ENCODE measurements around the gene GRM5.
"Not testable (repeated sequence)": the region's sequence is repeated elsewhere in the genome, so short reads cannot be mapped to it uniquely, and the experiment has no call there.

DNA sequence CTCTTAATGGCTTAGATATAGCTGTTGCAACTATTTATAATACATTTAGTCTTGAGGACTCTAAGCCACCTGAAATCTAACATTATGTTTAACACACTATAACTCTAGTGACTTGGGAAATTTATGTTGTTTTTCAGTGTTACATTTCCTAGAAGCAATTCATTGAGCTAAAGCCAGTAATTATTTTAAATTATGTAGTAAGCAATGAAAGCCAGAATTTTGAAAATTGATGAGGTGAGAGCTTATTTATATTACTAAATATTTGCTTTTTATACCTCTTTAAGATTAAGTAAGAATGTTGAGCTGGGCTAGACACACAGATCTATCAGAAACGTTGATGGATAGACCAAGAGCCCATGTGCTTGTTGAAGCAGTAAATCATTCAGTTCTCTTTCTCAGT, 5.1 kb upstream of the GRM5 start:
- TF ChIP-seq, protein P1, sequence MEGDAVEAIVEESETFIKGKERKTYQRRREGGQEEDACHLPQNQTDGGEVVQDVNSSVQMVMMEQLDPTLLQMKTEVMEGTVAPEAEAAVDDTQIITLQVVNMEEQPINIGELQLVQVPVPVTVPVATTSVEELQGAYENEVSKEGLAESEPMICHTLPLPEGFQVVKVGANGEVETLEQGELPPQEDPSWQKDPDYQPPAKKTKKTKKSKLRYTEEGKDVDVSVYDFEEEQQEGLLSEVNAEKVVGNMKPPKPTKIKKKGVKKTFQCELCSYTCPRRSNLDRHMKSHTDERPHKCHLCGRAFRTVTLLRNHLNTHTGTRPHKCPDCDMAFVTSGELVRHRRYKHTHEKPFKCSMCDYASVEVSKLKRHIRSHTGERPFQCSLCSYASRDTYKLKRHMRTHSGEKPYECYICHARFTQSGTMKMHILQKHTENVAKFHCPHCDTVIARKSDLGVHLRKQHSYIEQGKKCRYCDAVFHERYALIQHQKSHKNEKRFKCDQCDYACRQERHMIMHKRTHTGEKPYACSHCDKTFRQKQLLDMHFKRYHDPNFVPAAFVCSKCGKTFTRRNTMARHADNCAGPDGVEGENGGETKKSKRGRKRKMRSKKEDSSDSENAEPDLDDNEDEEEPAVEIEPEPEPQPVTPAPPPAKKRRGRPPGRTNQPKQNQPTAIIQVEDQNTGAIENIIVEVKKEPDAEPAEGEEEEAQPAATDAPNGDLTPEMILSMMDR (conservative IDR thresholded peaks at IDR 0.05 in 1 of 2, IDR thresholded peaks at IDR 0.05 in 1 of 2; ENCODE audit: low read depth in 1 of 2, low read length in 2 of 2): not testable (repeated sequence)
- not testable (repeated sequence) for TF ChIP-seq EZH2 (IDR thresholded peaks at IDR 0.05; ENCODE audit: low read length, missing control alignments)
